GM12878 (cell line): ENCODE measurements around the gene VANGL2. TPM values are rescaled to one million over a fixed set of nuclear protein-coding genes. Genes with fewer than 3 reads are reported as not detected.

Source experiments
- CHD2 ChIP-seq: IDR thresholded peaks from 2 replicates; pipeline ENCODE4 v1.6.1; 2011; ENCODE audit warnings: low read depth, low read length, improper control_type of control experiment, borderline replicate concordance
- CREM ChIP-seq: IDR thresholded peaks from 2 replicates; pipeline ENCODE4 v1.6.1; 2014; ENCODE audit warnings: antibody characterized with exemption, low read depth
- ETV6 ChIP-seq, 2 experiments: fragments of 450-650 bp in 1 of 2; IDR thresholded peaks in 1 of 2; conservative IDR thresholded peaks in 1 of 2; 2 replicates each; pipeline ENCODE4 v1.6.1; 2014; ENCODE audit warnings: antibody characterized with exemption in 1 of 2, borderline replicate concordance in 1 of 2, low read depth in 1 of 2, mild to moderate bottlenecking in 1 of 2, moderate library complexity in 1 of 2
- EZH2 ChIP-seq: IDR thresholded peaks from 2 replicates; pipeline ENCODE4 v1.6.1; 2012; ENCODE audit warnings: low read depth, mild to moderate bottlenecking, control low read depth, inconsistent platforms, low read length, borderline replicate concordance; ENCODE audit not compliant: control insufficient read depth
- FOS ChIP-seq: IDR thresholded peaks from 3 replicates; pipeline ENCODE4 v1.6.1; 2011; ENCODE audit warnings: borderline replicate concordance; ENCODE audit not compliant: insufficient read length; ENCODE audit errors: extremely low read depth
- NFYA ChIP-seq: IDR thresholded peaks from 2 replicates; pipeline ENCODE4 v1.6.1; 2011; ENCODE audit warnings: low read depth, mild to moderate bottlenecking, low read length, improper control_type of control experiment, borderline replicate concordance
- SUZ12 ChIP-seq: fragments of 200-600 bp; sonication (generic); IDR thresholded peaks from one replicate; pipeline ENCODE4 v1.6.1; 2018; ENCODE audit warnings: antibody characterized with exemption, mild to moderate bottlenecking; ENCODE audit not compliant: unreplicated experiment
- polyA plus RNA-seq, 11 experiments: library from polyadenylated mRNA; depleted of rRNA in 4 of 11; unstranded in 6 of 11; stranded (reverse) in 5 of 11; fragments of >200 nt; fragmentation: Nextera tagmentation in 4 of 11; fragmentation: Illumina TruSeq in 1 of 11; extraction: Ambion mirVana in 4 of 11; extraction: Trizol in 1 of 11; gene quantifications; 1 replicate in 1 of 11; 2 replicates in 10 of 11; pipeline versions ENCODE4 v1.2.1 to v1.2.3, GENCODE V29; 2011 to 2016; ENCODE audit warnings: inconsistent platforms in 2 of 11, missing spikeins in 2 of 11, low read depth in 1 of 11
- total RNA-seq, 4 experiments: library from RNA; depleted of rRNA in 3 of 4; stranded (reverse); fragments of >200 nt in 3 of 4; fragmentation: Illumina TruSeq in 1 of 4; extraction: Trizol in 1 of 4; gene quantifications; 2 replicates each; pipeline versions ENCODE4 v1.2.1 to v1.2.3, GENCODE V29; 2013 to 2021
- TF ChIP-seq, protein P1 (sequence below): fragments of 450-650 bp; IDR thresholded peaks from 2 replicates; pipeline ENCODE4 v1.6.1; 2018; ENCODE audit warnings: mild to moderate bottlenecking, low read depth, moderate library complexity; ENCODE audit not compliant: partially characterized antibody
- TF ChIP-seq, protein P2 (sequence below): fragments of 150-350 bp; IDR thresholded peaks from 2 replicates; pipeline ENCODE4 v1.6.1; 2016; ENCODE audit warnings: low read depth, low read length
- TF ChIP-seq, protein P3 (sequence below): IDR thresholded peaks from 2 replicates; pipeline ENCODE4 v1.6.1; 2011; ENCODE audit warnings: low read depth, low read length, improper control_type of control experiment, borderline replicate concordance
- TF ChIP-seq, protein P4 (sequence below): fragments of 450-650 bp; IDR thresholded peaks from 2 replicates; pipeline ENCODE4 v1.6.1; 2017; ENCODE audit warnings: mild to moderate bottlenecking, moderate library complexity
- TF ChIP-seq, protein P5 (sequence below): IDR thresholded peaks from 2 replicates; pipeline ENCODE4 v1.6.1; 2012; ENCODE audit warnings: low read length, inconsistent platforms
- TF ChIP-seq, protein P6 (sequence below): fragments of 450-650 bp; IDR thresholded peaks from 2 replicates; pipeline ENCODE4 v1.6.1; 2016; ENCODE audit warnings: mild to moderate bottlenecking

The VANGL2 gene
- total and polyA plus RNA-seq, 10 of the 15 experiments (the other 5 are each of a cell fraction or from before 2014, with no cell fraction given): 0.10 to 5.0 (median 0.27) TPM

DNA sequence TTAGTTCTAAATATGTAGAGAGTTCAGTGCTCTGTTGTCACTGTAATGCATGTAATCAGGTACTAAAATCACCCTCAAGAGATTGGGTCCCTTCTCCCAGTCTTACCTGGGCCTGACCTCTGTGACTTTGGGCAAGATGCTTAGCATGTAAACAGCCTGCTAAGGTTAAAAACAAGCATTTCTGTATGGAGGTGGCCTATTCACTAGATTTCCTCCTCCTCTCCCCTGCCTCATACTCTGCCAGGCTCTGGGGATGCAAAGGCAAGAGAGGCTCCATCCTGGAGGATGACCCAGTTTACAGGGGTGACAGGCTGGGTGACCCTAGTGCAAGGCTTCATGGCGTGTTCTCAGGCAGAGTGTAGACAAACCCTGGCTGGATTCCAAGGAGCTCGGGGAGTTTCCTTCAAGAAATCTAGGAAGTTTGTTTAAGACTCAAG is 28.8 kb downstream of the VANGL2 start (continued):
- TF ChIP-seq, protein P1, sequence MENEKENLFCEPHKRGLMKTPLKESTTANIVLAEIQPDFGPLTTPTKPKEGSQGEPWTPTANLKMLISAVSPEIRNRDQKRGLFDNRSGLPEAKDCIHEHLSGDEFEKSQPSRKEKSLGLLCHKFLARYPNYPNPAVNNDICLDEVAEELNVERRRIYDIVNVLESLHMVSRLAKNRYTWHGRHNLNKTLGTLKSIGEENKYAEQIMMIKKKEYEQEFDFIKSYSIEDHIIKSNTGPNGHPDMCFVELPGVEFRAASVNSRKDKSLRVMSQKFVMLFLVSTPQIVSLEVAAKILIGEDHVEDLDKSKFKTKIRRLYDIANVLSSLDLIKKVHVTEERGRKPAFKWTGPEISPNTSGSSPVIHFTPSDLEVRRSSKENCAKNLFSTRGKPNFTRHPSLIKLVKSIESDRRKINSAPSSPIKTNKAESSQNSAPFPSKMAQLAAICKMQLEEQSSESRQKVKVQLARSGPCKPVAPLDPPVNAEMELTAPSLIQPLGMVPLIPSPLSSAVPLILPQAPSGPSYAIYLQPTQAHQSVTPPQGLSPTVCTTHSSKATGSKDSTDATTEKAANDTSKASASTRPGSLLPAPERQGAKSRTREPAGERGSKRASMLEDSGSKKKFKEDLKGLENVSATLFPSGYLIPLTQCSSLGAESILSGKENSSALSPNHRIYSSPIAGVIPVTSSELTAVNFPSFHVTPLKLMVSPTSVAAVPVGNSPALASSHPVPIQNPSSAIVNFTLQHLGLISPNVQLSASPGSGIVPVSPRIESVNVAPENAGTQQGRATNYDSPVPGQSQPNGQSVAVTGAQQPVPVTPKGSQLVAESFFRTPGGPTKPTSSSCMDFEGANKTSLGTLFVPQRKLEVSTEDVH: no peak
- TF ChIP-seq ETV6 (conservative IDR thresholded peaks at IDR 0.05 in 1 of 2, IDR thresholded peaks at IDR 0.05 in 1 of 2; ENCODE audit: borderline replicate concordance in 1 of 2, low read depth in 1 of 2): no peak
- TF ChIP-seq, protein P2, sequence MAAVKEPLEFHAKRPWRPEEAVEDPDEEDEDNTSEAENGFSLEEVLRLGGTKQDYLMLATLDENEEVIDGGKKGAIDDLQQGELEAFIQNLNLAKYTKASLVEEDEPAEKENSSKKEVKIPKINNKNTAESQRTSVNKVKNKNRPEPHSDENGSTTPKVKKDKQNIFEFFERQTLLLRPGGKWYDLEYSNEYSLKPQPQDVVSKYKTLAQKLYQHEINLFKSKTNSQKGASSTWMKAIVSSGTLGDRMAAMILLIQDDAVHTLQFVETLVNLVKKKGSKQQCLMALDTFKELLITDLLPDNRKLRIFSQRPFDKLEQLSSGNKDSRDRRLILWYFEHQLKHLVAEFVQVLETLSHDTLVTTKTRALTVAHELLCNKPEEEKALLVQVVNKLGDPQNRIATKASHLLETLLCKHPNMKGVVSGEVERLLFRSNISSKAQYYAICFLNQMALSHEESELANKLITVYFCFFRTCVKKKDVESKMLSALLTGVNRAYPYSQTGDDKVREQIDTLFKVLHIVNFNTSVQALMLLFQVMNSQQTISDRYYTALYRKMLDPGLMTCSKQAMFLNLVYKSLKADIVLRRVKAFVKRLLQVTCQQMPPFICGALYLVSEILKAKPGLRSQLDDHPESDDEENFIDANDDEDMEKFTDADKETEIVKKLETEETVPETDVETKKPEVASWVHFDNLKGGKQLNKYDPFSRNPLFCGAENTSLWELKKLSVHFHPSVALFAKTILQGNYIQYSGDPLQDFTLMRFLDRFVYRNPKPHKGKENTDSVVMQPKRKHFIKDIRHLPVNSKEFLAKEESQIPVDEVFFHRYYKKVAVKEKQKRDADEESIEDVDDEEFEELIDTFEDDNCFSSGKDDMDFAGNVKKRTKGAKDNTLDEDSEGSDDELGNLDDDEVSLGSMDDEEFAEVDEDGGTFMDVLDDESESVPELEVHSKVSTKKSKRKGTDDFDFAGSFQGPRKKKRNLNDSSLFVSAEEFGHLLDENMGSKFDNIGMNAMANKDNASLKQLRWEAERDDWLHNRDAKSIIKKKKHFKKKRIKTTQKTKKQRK: no peak
- no peak for TF ChIP-seq FOS
- TF ChIP-seq CREM: no peak
- TF ChIP-seq, protein P3, sequence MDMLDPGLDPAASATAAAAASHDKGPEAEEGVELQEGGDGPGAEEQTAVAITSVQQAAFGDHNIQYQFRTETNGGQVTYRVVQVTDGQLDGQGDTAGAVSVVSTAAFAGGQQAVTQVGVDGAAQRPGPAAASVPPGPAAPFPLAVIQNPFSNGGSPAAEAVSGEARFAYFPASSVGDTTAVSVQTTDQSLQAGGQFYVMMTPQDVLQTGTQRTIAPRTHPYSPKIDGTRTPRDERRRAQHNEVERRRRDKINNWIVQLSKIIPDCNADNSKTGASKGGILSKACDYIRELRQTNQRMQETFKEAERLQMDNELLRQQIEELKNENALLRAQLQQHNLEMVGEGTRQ: no peak
- TF ChIP-seq, protein P4, sequence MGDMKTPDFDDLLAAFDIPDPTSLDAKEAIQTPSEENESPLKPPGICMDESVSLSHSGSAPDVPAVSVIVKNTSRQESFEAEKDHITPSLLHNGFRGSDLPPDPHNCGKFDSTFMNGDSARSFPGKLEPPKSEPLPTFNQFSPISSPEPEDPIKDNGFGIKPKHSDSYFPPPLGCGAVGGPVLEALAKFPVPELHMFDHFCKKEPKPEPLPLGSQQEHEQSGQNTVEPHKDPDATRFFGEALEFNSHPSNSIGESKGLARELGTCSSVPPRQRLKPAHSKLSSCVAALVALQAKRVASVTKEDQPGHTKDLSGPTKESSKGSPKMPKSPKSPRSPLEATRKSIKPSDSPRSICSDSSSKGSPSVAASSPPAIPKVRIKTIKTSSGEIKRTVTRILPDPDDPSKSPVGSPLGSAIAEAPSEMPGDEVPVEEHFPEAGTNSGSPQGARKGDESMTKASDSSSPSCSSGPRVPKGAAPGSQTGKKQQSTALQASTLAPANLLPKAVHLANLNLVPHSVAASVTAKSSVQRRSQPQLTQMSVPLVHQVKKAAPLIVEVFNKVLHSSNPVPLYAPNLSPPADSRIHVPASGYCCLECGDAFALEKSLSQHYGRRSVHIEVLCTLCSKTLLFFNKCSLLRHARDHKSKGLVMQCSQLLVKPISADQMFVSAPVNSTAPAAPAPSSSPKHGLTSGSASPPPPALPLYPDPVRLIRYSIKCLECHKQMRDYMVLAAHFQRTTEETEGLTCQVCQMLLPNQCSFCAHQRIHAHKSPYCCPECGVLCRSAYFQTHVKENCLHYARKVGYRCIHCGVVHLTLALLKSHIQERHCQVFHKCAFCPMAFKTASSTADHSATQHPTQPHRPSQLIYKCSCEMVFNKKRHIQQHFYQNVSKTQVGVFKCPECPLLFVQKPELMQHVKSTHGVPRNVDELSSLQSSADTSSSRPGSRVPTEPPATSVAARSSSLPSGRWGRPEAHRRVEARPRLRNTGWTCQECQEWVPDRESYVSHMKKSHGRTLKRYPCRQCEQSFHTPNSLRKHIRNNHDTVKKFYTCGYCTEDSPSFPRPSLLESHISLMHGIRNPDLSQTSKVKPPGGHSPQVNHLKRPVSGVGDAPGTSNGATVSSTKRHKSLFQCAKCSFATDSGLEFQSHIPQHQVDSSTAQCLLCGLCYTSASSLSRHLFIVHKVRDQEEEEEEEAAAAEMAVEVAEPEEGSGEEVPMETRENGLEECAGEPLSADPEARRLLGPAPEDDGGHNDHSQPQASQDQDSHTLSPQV: peak; percentile 84
- TF ChIP-seq CHD2: no peak
- TF ChIP-seq, protein P5, sequence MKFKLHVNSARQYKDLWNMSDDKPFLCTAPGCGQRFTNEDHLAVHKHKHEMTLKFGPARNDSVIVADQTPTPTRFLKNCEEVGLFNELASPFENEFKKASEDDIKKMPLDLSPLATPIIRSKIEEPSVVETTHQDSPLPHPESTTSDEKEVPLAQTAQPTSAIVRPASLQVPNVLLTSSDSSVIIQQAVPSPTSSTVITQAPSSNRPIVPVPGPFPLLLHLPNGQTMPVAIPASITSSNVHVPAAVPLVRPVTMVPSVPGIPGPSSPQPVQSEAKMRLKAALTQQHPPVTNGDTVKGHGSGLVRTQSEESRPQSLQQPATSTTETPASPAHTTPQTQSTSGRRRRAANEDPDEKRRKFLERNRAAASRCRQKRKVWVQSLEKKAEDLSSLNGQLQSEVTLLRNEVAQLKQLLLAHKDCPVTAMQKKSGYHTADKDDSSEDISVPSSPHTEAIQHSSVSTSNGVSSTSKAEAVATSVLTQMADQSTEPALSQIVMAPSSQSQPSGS: no peak
- TF ChIP-seq SUZ12: no peak
- no peak for TF ChIP-seq EZH2
- TF ChIP-seq, protein P6, sequence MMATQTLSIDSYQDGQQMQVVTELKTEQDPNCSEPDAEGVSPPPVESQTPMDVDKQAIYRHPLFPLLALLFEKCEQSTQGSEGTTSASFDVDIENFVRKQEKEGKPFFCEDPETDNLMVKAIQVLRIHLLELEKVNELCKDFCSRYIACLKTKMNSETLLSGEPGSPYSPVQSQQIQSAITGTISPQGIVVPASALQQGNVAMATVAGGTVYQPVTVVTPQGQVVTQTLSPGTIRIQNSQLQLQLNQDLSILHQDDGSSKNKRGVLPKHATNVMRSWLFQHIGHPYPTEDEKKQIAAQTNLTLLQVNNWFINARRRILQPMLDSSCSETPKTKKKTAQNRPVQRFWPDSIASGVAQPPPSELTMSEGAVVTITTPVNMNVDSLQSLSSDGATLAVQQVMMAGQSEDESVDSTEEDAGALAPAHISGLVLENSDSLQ: no peak
- no peak for TF ChIP-seq NFYA
